ENCODE data around the gene OTOS. TPM values are rescaled to one million over a fixed set of nuclear protein-coding genes. Genes with fewer than 3 reads are reported as not detected.

The OTOS gene
- total and polyA plus RNA-seq, 9 of the 15 experiments (the other 6 are each of a cell fraction or from before 2014, with no cell fraction given), result not detected

- ATAC-seq (no peak), DNase-seq (ENCODE audit: extremely low read depth in 1 of 4, low spot score in 3 of 4) (no peak), FAIRE-seq (no peak)
- Histone ChIP-seq H3K4me3 (no peak overlapping the region), H3K9ac (ENCODE audit: insufficient read depth in 1 of 2, low read depth in 2 of 2, low read length in 2 of 2) (no peak overlapping the region), H3K4me1 (replicated peaks in 1 of 2; ENCODE audit: control insufficient read depth in 2 of 2, insufficient read depth in 2 of 2, low read length in 2 of 2) (no peaks in the 10 kb centered on the region), H2AFZ (ENCODE audit: low read depth, low read length) (no peak overlapping the region), H3K27me3 (ENCODE audit: control insufficient read depth in 2 of 2, insufficient read depth in 2 of 2, low read length in 2 of 2) (peaks cover 0 to 60% of the 10 kb centered on the region in 2 experiments; a peak in 3 of 5 replicates), H3K4me2 (ENCODE audit: insufficient read depth, low read length) (no peak overlapping the region), H3K36me3 (ENCODE audit: control insufficient read depth, insufficient read depth, low read length) (no peaks in the 10 kb centered on the region), H3K9me1 (ENCODE audit: control insufficient read depth, insufficient read depth, low read length) (no peaks in the 10 kb centered on the region), H3K79me2 (ENCODE audit: control insufficient read depth, insufficient read depth, low read length) (no peaks in the 10 kb centered on the region), H3K27ac (ENCODE audit: extremely low read depth, low read depth, low read length) (no peak overlapping the region), H4K20me1 (replicated peaks; ENCODE audit: control insufficient read depth, insufficient read depth, low read length) (no peaks in the 10 kb centered on the region), H3K9me3 (replicated peaks; ENCODE audit: control insufficient read depth, insufficient read depth, low read depth, low read length) (no peaks in the 10 kb centered on the region)
- POLR2A ChIA-PET, result no interaction called here
- no TSS peak for BruUV-seq (replicated peaks)
- no peak for TF ChIP-seq ASH1L (IDR thresholded peaks at IDR 0.05; ENCODE audit: borderline replicate concordance, low read depth, partially characterized antibody)
- no peak for TF ChIP-seq HLTF (IDR thresholded peaks at IDR 0.05)
- TF ChIP-seq GABPA (tag; conservative IDR thresholded peaks at IDR 0.05; ENCODE audit: low read depth), result no peak
- no peak for TF ChIP-seq SP1 (CRISPR knock-in tag; IDR thresholded peaks at IDR 0.05)
- no peak for TF ChIP-seq MAFK (IDR thresholded peaks at IDR 0.05; ENCODE audit: low read length)
- no peak for TF ChIP-seq RAD21 (CRISPR knock-in tag; conservative IDR thresholded peaks at IDR 0.05 in 1 of 2, IDR thresholded peaks at IDR 0.05 in 1 of 2)
- no peak for TF ChIP-seq ZNF561 (CRISPR knock-in tag; conservative IDR thresholded peaks at IDR 0.05)
- no peak for TF ChIP-seq TAF1 (IDR thresholded peaks at IDR 0.05; ENCODE audit: control insufficient read depth, extremely low read depth, insufficient read depth, low read length, severe bottlenecking)
- in situ Hi-C loops (cut with MboI), result no loop called here
- intact Hi-C loops (cut with micrococcal nuclease), result no loop called here
- 0% methylated on average over 4 of the region's 9 CpGs for WGBS (ENCODE audit: insufficient coverage, low coverage, missing lambda C conversion rate)
- CTCF ChIA-PET (ENCODE audit: low intra/inter-chr PET ratio), result no interaction called here
Observed at GRCh38 chr2:240167588-240167880, 27.1 kb upstream of the OTOS start.
